Upper lobe of right lung (tissue), 1 donor: ENCODE results near the gene SRM. TPM values are rescaled to one million over a fixed set of nuclear protein-coding genes. Genes with fewer than 3 reads are reported as not detected.
"Not testable (repeated sequence)": the region's sequence is repeated elsewhere in the genome, so short reads cannot be mapped to it uniquely, and the experiment has no call there.

Source experiments
- ATAC-seq: fragments of 200-7000 bp; cut with Tn5 transposase; one replicate; pipeline ENCODE4 v1.9.1; 2020; ENCODE audit warnings: mild to moderate bottlenecking, moderate library complexity
- DNase-seq: peaks from one replicate; pipeline ENCODE4 v3.0.0-alpha.2; 2020
- H3K27ac ChIP-seq: fragments of 200-600 bp; one replicate; pipeline ENCODE4 v1.8.0; 2022
- H3K27me3 ChIP-seq: fragments of 200-600 bp; one replicate; pipeline ENCODE4 v1.8.0; 2022; ENCODE audit warnings: mild to moderate bottlenecking
- H3K36me3 ChIP-seq: fragments of 200-600 bp; one replicate; pipeline ENCODE4 v1.8.0; 2022
- H3K4me1 ChIP-seq: fragments of 200-600 bp; one replicate; pipeline ENCODE4 v1.8.0; 2022
- H3K4me3 ChIP-seq: fragments of 200-600 bp; one replicate; pipeline ENCODE4 v1.8.0; 2022; ENCODE audit warnings: mild to moderate bottlenecking
- H3K9me3 ChIP-seq: fragments of 200-600 bp; one replicate; pipeline ENCODE4 v1.8.0; 2022
- intact Hi-C: fragments of 100-400 bp; cut with DNase I; formaldehyde crosslinking; loops from one replicate; pipeline ENCODE4 v1.11.0; 2022
- total RNA-seq: library from RNA; stranded (reverse); fragmentation: NEBNext Ultra II Directional; extraction: Animal tissue kit (Norgen Biotek cat#: 25700); gene quantifications from one replicate; pipeline ENCODE4 v1.2.1, GENCODE V29; 2021
- TF ChIP-seq, protein P1 (sequence below): fragments of 200-600 bp; IDR thresholded peaks from one replicate; pipeline ENCODE4 v1.8.0; 2022; ENCODE audit warnings: antibody characterized with exemption
- donor health status: DM: no; HTN: yes; CAD: no; lungs with severe emphysema.

The SRM gene
- total RNA-seq, 1 donor from 2014 or later = 46.1 TPM

DNA sequence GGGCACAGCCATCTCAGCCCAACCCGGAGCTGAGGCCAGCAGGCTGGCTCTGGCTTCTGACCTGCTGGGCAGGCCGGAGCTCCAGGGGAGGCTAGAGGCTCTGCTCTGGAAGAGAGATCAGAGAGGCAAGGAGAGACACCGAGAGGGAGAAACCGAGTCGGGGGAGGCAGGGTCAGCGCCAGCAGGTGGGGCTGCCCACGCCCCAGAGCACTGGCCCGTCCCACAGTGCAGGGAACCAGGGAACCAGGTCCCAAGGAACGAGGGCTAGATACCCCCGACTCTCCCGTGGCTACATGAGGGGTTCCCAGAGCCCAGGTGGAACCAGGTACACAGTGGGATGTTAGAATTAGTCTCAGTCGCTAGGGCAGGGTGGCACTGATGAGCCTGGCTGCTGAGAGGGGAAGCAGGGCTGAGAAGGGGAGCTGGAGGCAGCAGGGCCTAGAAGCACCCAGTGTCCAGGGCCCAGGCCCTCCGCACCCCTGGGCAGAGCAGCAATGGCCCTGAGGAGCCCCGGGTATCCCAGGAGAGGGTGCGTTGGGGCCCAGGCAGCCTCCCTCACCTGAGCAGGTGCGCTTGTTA is 14.9 kb downstream of the SRM start:
- H3K9me3 ChIP-seq = no peaks in the 10 kb centered on the region
- no peaks in the 10 kb centered on the region for H3K36me3 ChIP-seq
- no peak overlapping the region for H3K4me3 ChIP-seq
- no peak overlapping the region for H3K27ac ChIP-seq
- DNase-seq (no peak), ATAC-seq (peak; percentile 7)
- TF ChIP-seq, protein P1, sequence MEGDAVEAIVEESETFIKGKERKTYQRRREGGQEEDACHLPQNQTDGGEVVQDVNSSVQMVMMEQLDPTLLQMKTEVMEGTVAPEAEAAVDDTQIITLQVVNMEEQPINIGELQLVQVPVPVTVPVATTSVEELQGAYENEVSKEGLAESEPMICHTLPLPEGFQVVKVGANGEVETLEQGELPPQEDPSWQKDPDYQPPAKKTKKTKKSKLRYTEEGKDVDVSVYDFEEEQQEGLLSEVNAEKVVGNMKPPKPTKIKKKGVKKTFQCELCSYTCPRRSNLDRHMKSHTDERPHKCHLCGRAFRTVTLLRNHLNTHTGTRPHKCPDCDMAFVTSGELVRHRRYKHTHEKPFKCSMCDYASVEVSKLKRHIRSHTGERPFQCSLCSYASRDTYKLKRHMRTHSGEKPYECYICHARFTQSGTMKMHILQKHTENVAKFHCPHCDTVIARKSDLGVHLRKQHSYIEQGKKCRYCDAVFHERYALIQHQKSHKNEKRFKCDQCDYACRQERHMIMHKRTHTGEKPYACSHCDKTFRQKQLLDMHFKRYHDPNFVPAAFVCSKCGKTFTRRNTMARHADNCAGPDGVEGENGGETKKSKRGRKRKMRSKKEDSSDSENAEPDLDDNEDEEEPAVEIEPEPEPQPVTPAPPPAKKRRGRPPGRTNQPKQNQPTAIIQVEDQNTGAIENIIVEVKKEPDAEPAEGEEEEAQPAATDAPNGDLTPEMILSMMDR = no peak
- intact Hi-C loops = no loop called here
- H3K4me1 ChIP-seq = no peaks in the 10 kb centered on the region
- H3K27me3 ChIP-seq = no peaks in the 10 kb centered on the region

- intact Hi-C loops = no loop called here
- Histone ChIP-seq H3K27ac (no peak overlapping the region), H3K36me3 (no peaks in the 10 kb centered on the region), H3K27me3 (no peaks in the 10 kb centered on the region), H3K4me1 (no peaks in the 10 kb centered on the region), H3K9me3 (no peaks in the 10 kb centered on the region), H3K4me3 (no peak overlapping the region)
- TF ChIP-seq, protein P1 = no peak
- ATAC-seq (no peak), DNase-seq (peak; percentile 36)
Observed at GRCh38 chr1:11044086-11044848, 15.6 kb downstream of the SRM start.

DNA sequence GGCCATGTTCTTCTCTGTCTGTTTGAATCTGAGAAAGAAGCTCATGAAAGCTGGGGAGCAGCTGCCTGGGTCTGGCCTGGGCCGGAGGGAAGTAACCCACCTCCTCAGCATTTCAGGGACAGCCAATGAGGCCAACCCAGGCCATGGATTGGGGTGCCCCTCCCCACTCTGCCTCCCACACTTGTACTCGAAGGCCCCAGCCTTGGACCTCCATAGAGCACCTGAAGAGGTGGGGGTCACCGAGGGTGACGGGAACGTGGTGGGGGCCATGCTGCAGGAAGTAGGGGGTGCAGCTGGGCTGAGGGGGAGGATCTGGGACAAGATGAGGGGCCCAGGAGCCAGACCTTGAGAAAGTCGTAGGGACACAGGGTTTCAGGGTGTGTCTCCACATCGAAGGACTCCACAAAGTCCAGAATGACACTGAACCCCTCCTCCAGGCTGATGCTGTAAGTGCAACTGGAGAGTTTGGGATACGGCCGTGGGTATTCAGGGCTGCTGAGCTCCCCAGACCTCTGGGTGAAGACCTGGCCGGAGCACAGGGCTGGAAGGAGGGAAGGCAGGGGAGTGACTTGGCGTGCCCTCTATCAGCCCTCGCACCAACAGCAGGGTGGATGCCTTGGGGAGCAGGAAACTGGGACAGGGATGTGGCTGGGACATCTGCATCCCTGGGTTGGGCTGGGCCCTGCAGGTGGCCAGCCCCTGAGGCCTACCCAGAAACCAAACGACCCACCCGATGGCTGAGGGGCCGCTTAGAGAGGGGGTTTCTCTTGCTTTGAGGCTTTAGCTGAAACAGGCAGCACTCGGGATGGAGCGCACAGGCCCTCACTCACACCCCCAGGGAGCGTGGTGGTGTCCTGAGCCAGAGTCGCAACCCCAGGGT is 16.6 kb downstream of the SRM start:
- no peak overlapping the region for H3K27ac ChIP-seq
- no peaks in the 10 kb centered on the region for H3K27me3 ChIP-seq
- intact Hi-C loops = no loop called here
- H3K4me3 ChIP-seq = no peak overlapping the region
- H3K9me3 ChIP-seq = no peaks in the 10 kb centered on the region
- TF ChIP-seq, protein P1 = no peak
- no peaks in the 10 kb centered on the region for H3K36me3 ChIP-seq
- ATAC-seq (no peak), DNase-seq (peak; percentile 59)
- no peaks in the 10 kb centered on the region for H3K4me1 ChIP-seq

GRCh38 chr1:11042065-11042464 is 17.8 kb downstream of the SRM start:
- H3K36me3 ChIP-seq = no peaks in the 10 kb centered on the region
- no peak overlapping the region for H3K27ac ChIP-seq
- no peaks in the 10 kb centered on the region for H3K4me1 ChIP-seq
- TF ChIP-seq, protein P1 = no peak
- intact Hi-C loops = no loop called here
- no peaks in the 10 kb centered on the region for H3K27me3 ChIP-seq
- DNase-seq (no peak), ATAC-seq (no peak)
- no peaks in the 10 kb centered on the region for H3K9me3 ChIP-seq
- no peak overlapping the region for H3K4me3 ChIP-seq

GRCh38 chr1:11041048-11041447 is 18.8 kb downstream of the SRM start:
- DNase-seq (no peak), ATAC-seq (no peak)
- Histone ChIP-seq H3K9me3 (no peaks in the 10 kb centered on the region), H3K4me1 (no peaks in the 10 kb centered on the region), H3K27ac (no peak overlapping the region), H3K27me3 (no peaks in the 10 kb centered on the region), H3K36me3 (no peaks in the 10 kb centered on the region), H3K4me3 (no peak overlapping the region)
- intact Hi-C loops = no loop called here
- TF ChIP-seq, protein P1 = no peak

DNA sequence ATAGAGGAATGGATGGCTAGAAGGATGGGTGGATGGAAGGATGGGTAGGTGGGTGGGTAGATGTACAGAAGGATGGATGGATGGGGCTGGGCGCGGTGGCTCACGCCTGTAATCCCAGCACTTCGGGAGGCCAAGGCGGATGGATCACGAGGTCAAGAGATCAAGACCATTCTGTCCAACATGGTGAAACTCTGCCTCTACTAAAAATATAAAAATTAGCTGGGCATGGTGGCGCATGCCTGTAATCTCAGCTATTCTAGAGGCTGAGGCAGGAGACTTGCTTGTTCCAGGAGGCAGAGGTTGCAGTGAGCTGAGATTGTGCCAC is 19.8 kb downstream of the SRM start:
- H3K27me3 ChIP-seq, H3K4me1 ChIP-seq, intact Hi-C loops, H3K36me3 ChIP-seq, H3K27ac ChIP-seq, H3K4me3 ChIP-seq, DNase-seq, H3K9me3 ChIP-seq, ATAC-seq: not testable (repeated sequence)
